HCT116 (cell line): ENCODE results near the gene ANKRD36C.
"Not testable (repeated sequence)": the region's sequence is repeated elsewhere in the genome, so short reads cannot be mapped to it uniquely, and the experiment has no call there.

Source experiments
- ATF3 ChIP-seq: IDR thresholded peaks from 2 replicates; pipeline ENCODE4 v1.6.1; 2012
- CTCF ChIP-seq, 3 experiments: fragments of 200-600 bp in 1 of 3; sonication (generic) in 1 of 3; IDR thresholded peaks in 2 of 3; conservative IDR thresholded peaks in 1 of 3; 2 replicates each; pipeline ENCODE4 v1.5.1; 2012 to 2017; ENCODE audit warnings: low read depth in 2 of 3, low read length in 2 of 3, antibody characterized with exemption in 1 of 3, borderline replicate concordance in 1 of 3, control low read depth in 1 of 3, mild to moderate bottlenecking in 1 of 3, mixed read lengths in 1 of 3, mixed run types in 1 of 3, moderate library complexity in 1 of 3; ENCODE audit not compliant: insufficient read depth in 1 of 3
- EZH2 ChIP-seq: fragments of 200-600 bp; sonication (generic); IDR thresholded peaks from 2 replicates; pipeline ENCODE4 v1.6.1; 2017; ENCODE audit warnings: antibody characterized with exemption, mixed run types
- POLR2A ChIP-seq: IDR thresholded peaks from 2 replicates; pipeline ENCODE4 v1.7.0; 2011; ENCODE audit warnings: borderline replicate concordance; ENCODE audit not compliant: insufficient read depth, insufficient read length; ENCODE audit errors: extremely low read depth
- POLR2AphosphoS5 ChIP-seq: IDR thresholded peaks from 2 replicates; pipeline ENCODE4 v1.6.1; 2011; ENCODE audit warnings: mild to moderate bottlenecking, low read depth, low read length, moderate library complexity
- RAD21 ChIP-seq: IDR thresholded peaks from 2 replicates; pipeline ENCODE4 v1.6.1; 2012; ENCODE audit warnings: low read depth, mild to moderate bottlenecking
- TCF7L2 ChIP-seq: IDR thresholded peaks from 2 replicates; pipeline ENCODE4 v1.7.0; 2011; ENCODE audit warnings: borderline replicate concordance, inconsistent platforms; ENCODE audit not compliant: insufficient read depth, insufficient read length; ENCODE audit errors: extremely low read depth
- ZFX ChIP-seq: fragments of 450-650 bp; IDR thresholded peaks from 2 replicates; pipeline ENCODE4 v1.6.1; 2017

GRCh38 chr2:95796249-95797099 lies 195.2 kb downstream of the ANKRD36C start:
- not testable (repeated sequence) for TF ChIP-seq CTCF (IDR thresholded peaks at IDR 0.05 in 2 of 3, conservative IDR thresholded peaks at IDR 0.05 in 1 of 3; ENCODE audit: borderline replicate concordance in 1 of 3, insufficient read depth in 1 of 3, low read depth in 2 of 3, low read length in 2 of 3); POLR2A; TCF7L2; POLR2AphosphoS5; EZH2; ATF3; ZFX; RAD21
